Measurements from ENCODE around the gene SNCA.
A peak's percentile ranks its signal among the peaks of the same experiment; 100 is the strongest.

Gene SNCA

GRCh38 chr4:89839558-89839957 lies 2.6 kb upstream of the SNCA start:
- Histone ChIP-seq H3K36me3 (ENCODE audit: control insufficient read depth in 2 of 2, insufficient read depth in 1 of 2, low read length in 2 of 2) (peaks cover 0 to 3% of the 10 kb centered on the region in 2 experiments; a peak in 1 of 3 replicates), H3K4me3 (ENCODE audit: low read depth, low read length) (no peak overlapping the region), H3K27ac (ENCODE audit: extremely low read depth, low read depth, low read length) (no peak overlapping the region), H3K4me1 (ENCODE audit: control insufficient read depth, insufficient read depth, low read length) (no peaks in the 10 kb centered on the region; the same call in 1 of the 2 replicates), H3K9me3 (ENCODE audit: control insufficient read depth, insufficient read depth, low read depth, low read length) (no peaks in the 10 kb centered on the region)
- TF ChIP-seq PRDM6 (tag by site-specific recombination; IDR thresholded peaks at IDR 0.05) = peak; percentile 69
- no peak for TF ChIP-seq ZNF580 (tag by site-specific recombination; IDR thresholded peaks at IDR 0.05)
- no peak for TF ChIP-seq ZNF112 (tag by site-specific recombination; IDR thresholded peaks at IDR 0.05)
- TF ChIP-seq ZNF366 (tag by site-specific recombination; conservative IDR thresholded peaks at IDR 0.05) = peak; percentile 32; the same call in 1 of the 2 replicates
- TF ChIP-seq ZNF843 (tag by site-specific recombination; IDR thresholded peaks at IDR 0.05) = peak; percentile 71
- 0 out of 2 replicates have a peak, but pooled peaks have one; percentile 6 for TF ChIP-seq ZNF664 (tag by site-specific recombination; IDR thresholded peaks at IDR 0.05)
- peak; percentile 44 for TF ChIP-seq FEZF1 (tag by site-specific recombination; IDR thresholded peaks at IDR 0.05)
- no peak for TF ChIP-seq RBAK (tag by site-specific recombination; IDR thresholded peaks at IDR 0.05)
- TF ChIP-seq REPIN1 (tag by site-specific recombination; IDR thresholded peaks at IDR 0.05; ENCODE audit: low read depth) = no peak
- TF ChIP-seq IKZF3 (tag by site-specific recombination; IDR thresholded peaks at IDR 0.05) = no peak
- ChIA-PET CTCF (interaction anchor here (0.7 kb wide), 1 partner anchor 692 kb away, joined by 4 read pairs; no protein-coding TSS in a partner anchor), POLR2A (no interaction called here)

GRCh38 chr4:89837993-89838390 lies 1.0 kb upstream of the SNCA start:
- peak overlapping the region; percentile 40; the same call in 1 of the 2 replicates for H3K27ac ChIP-seq (ENCODE audit: extremely low read depth, low read depth, low read length)
- no peaks in the 10 kb centered on the region for H3K9me3 ChIP-seq (ENCODE audit: control insufficient read depth, insufficient read depth, low read depth, low read length)
- ChIA-PET CTCF (interaction anchor here (0.7 kb wide), 2 partner anchors 18 to 237 kb away, joined by 3 to 7 read pairs; no protein-coding TSS in a partner anchor), POLR2A (interaction anchor here (0.6 kb wide), 1 partner anchor 781 kb away, joined by 4 read pairs; no protein-coding TSS in a partner anchor)
- H3K4me1 ChIP-seq (ENCODE audit: control insufficient read depth, insufficient read depth, low read length) = no peaks in the 10 kb centered on the region; the same call in 1 of the 2 replicates
- peak overlapping the region; percentile 62 for H3K4me3 ChIP-seq (ENCODE audit: low read depth, low read length)
- peaks cover 0 to 17% of the 10 kb centered on the region in 2 experiments; a peak in 1 of 3 replicates for H3K36me3 ChIP-seq (ENCODE audit: control insufficient read depth in 2 of 2, insufficient read depth in 1 of 2, low read length in 2 of 2)
- TF ChIP-seq ZNF777 (tag by site-specific recombination; IDR thresholded peaks at IDR 0.05; ENCODE audit: borderline replicate concordance) (peak; percentile 46; the same call in 1 of the 2 replicates), ZNF341 (tag by site-specific recombination; IDR thresholded peaks at IDR 0.05; ENCODE audit: low read depth) (peak; percentile 70), PRDM1 (tag by site-specific recombination; IDR thresholded peaks at IDR 0.05) (0 out of 2 replicates have a peak, but pooled peaks have one; percentile 5), ZNF18 (tag by site-specific recombination; IDR thresholded peaks at IDR 0.05) (peak; percentile 98), ZXDB (tag by site-specific recombination; IDR thresholded peaks at IDR 0.05) (0 out of 2 replicates have a peak, but pooled peaks have one; percentile 26), ZNF335 (tag by site-specific recombination; conservative IDR thresholded peaks at IDR 0.05) (peak; percentile 71), ZNF704 (tag by site-specific recombination; IDR thresholded peaks at IDR 0.05) (no peak), ZBTB20 (tag by site-specific recombination; IDR thresholded peaks at IDR 0.05) (peak; percentile 41; the same call in 1 of the 2 replicates), PRDM10 (tag by site-specific recombination; IDR thresholded peaks at IDR 0.05) (peak; percentile 57), ZNF366 (tag by site-specific recombination; conservative IDR thresholded peaks at IDR 0.05) (peak; percentile 73), ZNF645 (tag by site-specific recombination; IDR thresholded peaks at IDR 0.05) (no peak), ZNF510 (tag by site-specific recombination; IDR thresholded peaks at IDR 0.05; ENCODE audit: insufficient replicate concordance) (no peak), PATZ1 (tag by site-specific recombination; IDR thresholded peaks at IDR 0.05) (peak; percentile 48)

All from HEK293 (cell line).